ENCODE measurements around the gene SLC47A2.
"Not testable (repeated sequence)": the region's sequence is repeated elsewhere in the genome, so short reads cannot be mapped to it uniquely, and the experiment has no call there.

Gene SLC47A2

DNA sequence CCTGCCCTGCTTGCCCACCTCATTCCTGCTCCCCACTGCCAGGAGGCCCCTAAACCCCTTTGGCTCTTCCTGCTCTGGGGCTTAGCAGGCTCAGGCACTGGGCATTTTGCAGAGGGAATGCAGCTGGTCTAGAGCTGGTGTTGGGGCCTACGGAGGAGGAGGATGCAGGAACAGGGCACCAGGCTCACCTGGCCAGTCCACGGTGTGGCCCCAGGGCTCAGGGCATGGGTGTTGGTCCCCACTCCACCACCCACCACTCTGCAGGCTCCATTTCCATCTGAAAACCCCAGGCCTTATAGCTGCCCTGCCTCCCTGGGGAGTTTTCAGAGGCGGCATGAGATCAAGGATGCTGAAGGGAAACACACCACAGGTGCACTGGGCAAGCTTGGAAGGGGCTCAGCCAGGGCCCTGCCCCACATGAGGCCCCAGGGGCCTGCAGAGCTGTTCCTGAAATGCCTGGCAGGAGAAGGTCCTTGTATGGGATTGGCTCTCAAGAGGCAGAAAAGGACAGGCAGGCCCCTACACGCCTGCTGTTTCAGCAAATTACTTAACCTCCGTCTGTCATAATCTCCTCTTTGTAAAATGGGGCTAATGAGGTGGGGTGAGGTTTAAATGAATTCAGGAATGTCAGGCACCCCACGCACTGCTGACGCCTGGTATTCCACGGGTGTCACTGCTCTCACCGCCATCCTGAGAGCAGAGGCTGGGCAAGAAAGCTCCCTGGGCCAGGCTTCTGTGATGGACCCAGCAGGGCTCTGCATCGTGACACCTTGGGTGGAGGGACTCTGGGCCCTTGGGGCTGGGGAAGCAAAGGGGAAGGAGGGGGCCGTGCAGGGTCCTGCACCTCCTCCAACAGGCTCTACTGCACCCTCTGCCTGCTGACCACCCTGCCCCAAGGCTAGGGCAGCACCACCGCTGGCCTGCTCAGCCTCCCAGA is 9.3 kb downstream of the SLC47A2 start:
- DNase-seq: no peak

DNA sequence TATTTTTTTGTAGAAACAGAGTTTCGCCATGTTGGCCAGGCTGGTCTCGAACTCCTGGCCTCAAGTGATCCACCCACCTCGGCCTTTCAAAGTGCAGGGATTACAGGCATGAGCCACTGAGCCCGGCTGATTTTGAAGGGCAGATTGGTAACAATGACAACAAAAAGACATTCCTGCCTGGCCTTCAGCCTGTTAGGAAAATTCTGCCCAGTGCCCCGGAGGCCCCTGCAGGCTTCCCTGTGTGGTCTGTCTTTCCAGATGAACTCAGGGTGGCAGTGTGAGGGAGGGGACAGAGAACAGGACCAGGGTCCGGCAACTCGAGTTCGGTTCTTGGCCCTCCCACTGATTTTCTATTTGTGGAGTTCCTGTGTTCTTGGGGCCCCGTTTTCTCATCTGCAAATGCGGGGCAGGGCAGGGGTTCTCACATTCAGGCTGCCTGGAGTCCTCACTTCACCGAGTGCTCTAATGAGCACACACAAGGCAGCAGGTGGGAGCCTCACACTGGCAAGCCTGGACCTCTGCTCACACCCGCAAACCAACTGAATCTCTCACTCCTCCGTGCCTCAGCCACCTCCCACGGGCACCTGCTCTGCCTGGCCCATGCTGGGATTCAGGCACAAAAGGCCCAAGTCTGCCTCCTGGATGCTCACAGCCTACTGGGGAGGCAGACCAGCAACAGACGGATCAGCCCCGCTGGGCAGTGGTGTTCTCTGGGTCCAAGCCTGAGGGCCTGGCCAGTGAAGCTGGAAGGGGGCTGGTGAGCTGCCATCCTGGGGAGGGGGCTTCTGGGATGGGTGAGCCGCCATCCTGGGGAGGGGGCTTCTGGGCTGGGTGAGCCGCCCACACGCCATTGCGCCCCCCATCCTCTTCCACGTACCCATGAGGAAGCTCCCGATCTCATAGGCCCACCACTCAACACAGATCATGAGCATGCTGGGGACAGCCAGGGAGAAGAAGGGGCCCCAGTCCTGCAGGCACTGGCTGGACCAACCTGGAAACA is 10.3 kb downstream of the SLC47A2 start:
- DNase-seq: no peak

DNA sequence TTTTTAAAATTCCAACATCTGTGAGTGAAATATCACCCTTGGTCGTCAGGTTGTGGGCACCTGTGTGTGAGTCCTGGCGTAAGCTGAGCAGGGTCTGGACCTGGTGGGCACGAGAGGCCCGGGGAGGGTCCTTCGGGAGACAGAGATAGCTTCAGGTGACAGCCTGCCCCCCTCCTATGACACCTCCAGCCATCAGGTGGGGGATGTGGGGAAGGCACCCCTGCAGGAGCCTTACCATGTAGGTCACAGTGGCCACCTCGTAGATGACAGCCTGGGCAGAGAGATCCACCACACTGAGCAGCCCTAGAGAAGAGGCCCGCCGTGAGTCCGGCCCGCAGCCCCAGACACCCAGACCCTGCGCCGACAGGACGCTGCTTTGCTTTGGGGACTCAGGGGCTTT is 11.2 kb downstream of the SLC47A2 start:
- no peak for DNase-seq

DNA sequence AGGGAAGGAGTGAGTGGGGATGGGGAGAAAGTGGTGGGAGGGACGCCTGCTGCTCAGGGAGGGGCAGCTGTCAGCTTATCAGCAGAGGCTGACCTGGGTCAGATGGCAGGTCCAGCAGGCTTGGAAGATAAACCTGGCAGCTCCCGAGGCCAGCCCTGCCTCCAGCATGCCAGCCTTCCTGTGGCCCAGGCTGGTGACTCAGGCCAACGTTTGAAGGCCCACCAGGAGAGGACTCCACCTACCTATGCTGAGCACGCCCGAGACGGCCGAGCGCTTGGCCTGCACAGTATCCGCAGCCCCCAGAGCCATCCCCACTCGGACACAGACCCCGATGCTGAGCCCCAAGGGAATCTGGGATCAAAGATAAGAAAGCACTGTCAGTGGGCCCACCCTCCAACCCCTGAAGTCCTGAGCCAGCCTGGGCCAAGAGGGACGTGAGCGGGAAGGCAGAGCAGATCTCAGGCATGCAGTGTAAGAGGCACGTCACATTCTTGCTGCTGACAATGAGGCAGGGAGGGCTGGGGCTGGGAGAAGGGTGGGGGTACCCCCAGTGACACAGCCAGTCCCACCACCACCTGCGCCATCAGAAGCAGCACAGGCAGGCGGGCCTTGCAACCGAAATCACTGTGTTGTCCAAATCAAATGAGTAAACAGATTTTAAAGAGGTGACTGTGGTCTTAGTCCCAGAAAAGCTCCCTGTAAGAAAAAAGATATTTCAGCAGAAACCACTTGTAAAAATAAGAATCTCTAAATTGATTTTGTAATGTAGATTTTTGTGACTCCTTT is 12.4 kb downstream of the SLC47A2 start:
- DNase-seq: no peak

DNA sequence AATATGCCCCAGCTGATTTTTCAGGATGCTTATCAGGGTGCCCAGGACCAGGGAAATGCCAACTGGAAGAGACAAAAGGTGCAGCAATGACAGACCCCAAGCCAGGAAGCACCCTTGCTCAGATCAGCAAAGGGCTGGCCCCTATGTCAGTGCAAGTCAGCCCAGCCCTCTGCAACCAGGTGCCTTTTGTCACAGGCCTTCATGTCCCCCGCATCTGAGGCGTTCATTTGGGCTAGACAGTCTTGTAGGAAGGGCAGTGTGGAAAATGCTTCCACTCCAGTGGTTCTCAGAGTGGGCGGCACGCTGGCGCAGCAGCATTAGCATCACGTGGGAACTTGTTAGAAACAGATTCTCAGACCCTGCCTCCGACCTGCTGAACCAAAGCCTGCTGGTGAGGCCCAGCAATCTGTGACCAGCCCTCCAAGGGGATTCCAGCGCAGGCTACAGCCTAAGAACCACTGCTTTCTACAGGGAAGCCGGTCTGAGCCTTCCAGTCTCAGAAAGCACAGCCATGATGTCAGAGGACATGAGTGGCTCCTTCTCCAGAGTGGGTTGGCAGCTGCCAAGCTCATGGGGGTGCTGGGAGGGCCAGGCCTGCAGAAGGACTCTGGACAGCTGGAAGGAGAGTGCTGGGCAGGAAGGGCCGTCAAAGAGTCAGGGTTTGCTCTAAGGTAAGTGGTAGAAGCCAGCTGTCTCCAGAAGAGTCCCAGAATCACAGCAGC is 13.1 kb downstream of the SLC47A2 start:
- DNase-seq: no peak

DNA sequence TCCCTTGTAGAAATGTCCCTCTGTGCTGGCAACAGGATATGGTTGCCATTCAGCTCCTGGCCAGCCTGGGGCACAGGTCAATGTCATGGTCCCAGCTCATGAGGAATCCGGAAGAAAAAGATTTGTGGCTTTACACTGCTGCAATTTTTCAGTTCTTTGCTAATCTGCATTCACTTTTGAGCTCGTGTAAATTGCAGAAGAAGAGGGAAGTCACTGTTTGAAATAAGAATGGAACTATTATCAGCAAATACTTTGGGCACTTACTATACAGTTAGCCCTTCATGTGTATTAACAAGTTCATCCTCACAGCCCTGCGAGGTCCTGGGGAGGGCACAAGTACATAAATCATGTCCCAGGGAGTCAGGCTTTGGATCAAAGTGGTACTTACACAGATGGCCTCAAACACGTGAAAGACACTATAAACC is 14.2 kb downstream of the SLC47A2 start:
- DNase-seq: no peak

DNA sequence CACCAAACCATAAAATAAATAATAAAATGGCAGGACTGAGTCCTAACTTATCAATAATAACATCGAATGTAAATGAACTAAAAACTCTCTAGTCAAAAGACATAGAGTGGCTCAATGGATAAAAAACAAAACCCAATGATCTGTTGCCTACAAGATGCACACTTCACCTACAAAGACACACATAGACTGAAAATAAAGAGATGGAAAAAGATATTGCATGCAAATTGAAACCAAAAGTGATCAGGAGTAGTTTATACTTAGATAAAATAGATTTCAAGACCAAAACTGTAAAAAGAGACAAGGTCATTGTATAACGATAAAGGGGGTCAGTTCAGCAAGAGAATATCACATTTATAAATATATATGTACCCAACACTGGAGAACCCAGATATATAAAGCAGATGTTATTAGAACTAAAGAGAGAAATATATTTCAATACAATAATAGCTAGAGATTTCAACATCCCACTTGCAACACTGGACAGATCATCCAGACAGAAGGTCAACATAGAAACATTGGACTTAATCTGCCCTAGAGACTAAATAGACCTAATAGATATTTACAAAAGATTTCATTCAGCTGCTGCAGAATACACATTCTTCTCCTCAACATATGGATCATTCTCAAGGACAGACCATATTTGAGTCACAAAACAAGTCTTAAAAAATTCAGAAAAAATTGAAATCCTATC is 29.8 kb downstream of the SLC47A2 start:
- DNase-seq: no peak

DNA sequence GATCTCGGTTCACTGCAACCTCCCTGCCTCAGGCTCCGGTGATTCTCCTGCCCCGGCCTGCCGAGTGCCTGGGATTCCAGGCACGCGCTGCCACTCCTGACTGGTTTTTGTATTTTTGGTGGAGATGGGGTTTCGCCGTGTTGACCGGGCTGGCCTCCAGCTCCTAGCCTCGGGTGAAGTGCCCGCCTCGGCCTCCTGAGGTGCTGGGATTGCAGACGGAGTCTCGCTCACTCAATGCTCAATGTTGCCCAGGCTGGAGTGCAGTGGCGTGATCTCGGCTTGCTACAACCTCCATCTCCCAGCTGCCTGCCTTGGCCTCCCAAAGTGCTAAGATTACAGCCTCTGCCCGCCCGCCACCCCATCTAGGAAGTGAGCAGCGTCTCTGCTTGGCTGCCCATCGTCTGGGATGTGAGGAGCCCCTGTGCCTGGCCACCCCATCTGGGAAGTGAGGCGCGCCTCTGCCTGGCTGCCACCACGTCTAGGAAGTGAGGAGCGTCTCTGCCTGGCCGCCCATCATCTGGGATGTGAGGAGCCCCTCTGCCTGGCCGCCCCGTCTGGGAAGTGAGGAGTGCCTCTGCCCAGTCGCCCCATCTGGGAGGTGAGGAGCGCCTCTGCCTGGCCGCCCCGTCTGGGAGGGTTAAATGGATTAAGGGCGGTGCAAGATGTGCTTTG is 31.3 kb downstream of the SLC47A2 start:
- DNase-seq: not testable (repeated sequence)

DNA sequence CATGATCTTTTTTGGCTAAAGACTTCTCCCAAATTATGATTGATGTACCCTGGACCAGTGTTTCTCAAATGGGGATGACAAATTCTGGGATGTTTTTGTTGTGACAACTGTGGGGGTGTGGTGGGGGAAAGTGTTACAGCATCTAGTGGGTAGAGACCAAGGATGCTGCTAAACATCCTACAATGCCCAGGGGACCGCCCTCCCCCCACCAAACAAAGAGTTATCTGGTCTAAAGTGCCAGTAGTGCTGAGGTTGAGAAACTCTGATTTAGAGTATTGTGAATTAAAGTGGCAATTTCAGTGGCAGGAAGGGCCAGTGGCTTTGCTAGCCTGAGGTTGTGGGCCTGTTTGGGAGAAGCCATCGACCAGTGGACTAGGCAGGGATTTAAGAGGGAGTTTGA is 33.3 kb downstream of the SLC47A2 start:
- DNase-seq: no peak

DNA sequence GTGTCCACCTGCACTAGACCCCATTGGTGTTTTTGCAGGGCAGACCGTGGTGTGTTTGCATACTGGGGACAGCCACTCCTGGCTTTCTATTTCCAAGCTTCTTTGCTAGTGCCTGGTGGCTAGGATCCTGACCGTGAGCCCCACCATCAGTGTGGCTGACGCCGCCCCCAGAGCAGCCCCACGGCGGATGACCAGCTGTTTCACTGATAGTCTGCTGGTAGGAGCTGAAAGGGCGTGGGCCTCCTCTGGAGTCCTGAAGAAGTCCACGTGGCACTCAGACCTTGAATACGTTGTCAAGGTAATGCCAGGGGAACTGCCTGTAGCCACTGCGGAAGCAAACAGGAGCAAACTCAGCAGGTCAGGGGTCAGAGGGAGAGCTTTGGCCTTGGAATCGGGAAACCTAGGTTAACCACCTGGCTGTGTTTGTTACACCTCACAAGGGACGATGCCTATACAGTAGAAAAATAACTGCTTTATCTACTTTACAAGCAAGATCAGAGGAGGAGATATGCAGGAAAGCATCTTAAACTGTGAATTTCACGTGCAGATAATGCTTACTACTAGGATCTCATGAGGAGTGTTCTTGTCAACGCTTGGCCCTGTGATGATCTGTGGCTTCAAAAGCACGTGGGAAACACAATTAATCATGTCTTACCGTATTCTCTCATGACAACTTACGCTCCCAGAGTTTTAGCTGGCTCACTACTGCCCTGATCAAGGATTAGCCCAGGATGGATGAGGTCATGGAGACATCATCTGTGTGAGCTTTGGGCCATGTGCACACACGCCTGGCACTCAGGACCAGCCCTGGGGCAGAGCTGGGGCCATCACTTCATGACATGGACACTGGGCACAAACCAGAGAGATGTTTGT is 37.6 kb downstream of the SLC47A2 start:
- no peak for DNase-seq

DNA sequence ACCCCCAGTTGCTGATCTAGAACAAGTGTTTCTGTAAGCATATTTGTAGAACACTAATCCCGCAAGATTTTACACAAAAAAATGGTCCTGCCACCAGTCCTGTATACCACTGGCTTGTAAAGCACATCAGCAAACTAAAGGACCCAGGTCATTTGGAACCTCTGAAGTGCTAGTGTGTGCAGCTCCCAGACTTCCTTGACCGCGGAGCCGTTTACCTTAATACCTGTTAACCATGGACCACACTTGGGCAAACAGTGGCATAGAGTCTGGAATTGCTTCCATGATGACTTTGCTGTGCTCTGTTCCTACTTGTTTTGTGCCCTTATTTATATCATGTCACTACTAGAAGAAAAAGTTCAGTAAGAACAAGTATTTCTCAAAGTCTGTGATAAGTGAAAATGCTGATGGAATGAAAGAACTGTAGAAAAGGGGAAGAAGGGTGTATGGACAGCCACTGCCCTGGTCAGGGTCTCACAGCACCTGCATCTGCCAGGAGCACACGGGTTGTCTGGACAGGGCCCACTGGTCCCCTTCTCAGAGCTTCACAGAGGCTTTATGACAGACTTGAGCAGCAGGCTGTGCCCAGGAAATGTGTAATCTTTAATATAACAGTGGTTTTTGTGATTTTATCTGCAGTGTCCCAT is 38.5 kb downstream of the SLC47A2 start:
- no peak for DNase-seq

DNA sequence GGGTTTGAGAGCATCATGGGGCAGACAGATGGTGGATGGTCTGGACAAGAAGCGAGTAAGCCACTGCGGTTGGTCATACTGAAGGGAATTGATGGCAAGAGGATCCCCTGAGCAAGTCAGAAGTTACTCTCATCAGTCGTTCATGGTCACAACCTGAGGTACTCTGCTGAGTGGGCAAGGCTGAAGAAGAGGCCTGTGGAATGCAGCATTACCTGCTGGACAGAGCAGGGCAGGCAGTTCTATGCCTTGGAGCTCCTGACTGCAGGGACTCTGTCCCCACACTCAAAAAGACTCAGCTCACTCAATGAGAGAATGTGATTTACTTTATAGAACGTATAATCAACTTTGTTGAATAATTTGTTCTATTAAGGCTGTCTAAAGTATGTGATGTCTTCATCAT is 39.5 kb downstream of the SLC47A2 start:
- no peak for DNase-seq

DNA sequence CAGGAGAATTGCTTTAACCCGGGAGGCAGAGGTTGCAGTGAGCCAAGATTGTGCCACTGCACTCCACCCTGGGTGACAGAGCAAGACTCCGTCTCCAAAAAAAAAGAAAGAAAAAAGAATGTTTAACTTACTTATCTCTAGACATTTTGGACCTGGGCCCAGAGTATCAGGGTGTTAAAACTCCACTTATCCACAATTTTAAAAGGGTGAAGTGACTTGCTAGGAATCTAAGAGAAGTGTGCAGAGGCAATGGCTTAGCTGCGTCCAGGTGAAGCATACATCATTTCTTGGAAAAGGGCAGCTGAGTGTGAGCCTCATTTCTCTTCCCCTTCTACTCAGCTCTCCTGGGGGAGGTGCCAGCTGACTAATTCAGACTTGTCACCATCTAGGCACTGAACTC is 42.8 kb downstream of the SLC47A2 start:
- no peak for DNase-seq

DNA sequence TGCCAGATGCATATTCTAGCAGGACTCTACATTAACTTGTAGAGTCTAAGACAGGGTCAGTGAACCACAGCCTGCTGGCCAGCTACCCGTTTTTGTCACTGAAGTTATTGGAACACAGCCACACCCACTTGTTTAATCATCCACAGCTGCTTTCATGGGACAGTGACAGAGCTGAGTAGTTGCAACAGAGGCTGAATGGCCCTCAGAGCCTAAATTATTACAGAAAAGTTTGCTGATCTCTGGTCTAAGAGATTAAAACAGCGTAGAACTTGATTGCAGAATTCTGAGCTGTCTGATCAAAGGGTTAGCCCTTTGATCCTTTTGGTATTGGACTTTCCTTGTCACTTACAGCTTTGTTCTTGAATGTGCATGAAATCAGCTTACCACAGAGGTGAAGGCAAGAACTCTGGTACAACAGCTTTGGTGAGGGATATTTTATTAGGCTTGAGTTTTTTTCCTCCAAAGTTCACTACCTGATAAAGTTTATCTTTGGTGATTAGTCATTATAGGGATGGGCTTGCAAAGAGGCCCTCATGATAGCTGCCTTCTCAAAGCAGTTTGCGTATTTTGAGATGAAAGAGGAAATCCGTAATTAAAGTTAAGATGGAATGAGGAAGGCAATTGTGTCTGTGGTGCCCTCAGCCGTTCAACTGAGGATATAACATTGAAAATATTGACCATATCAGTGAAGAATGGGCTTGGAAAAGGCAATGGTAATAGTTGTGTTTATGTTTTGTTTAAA is 44.2 kb downstream of the SLC47A2 start:
- DNase-seq: no peak

DNA sequence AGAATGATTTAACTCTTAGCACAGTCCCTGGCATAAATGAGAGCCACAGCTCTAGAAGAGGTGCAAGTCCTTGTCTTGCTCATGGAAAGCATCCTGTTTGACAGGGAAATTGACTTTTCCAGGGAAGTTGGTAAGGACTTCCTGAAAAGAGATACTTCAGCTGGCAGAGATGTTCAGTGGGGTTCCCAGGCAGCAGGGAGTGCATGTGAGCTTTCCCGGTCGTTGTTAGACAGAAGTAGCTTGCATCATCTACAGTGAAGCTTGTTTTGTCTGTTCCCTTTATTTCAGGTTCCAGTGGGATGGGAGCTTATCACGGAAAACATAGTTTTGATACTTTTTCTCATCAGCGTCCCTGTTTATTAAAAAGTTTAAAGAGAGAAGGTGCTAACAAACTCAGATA is 45.0 kb downstream of the SLC47A2 start:
- no peak for DNase-seq

DNA sequence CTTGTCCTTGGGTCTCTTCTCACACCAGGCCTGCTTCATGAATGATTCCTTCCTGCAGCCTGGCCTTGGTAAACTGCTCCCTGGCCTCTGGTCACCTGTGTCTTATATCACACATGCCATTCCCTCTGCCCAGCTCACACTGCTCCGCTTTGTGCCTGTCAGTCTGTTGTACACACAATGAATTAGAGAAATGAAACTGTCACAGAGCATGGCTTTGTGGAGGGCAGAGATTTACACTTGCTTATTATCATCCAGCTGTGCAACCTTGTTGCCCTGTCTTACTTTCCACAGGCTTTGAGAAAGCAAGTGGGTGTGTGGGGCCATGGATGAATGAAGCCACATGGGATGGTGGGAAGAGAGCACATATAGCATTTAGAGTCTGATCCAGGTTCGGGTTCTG is 45.5 kb downstream of the SLC47A2 start:
- DNase-seq: no peak

DNA sequence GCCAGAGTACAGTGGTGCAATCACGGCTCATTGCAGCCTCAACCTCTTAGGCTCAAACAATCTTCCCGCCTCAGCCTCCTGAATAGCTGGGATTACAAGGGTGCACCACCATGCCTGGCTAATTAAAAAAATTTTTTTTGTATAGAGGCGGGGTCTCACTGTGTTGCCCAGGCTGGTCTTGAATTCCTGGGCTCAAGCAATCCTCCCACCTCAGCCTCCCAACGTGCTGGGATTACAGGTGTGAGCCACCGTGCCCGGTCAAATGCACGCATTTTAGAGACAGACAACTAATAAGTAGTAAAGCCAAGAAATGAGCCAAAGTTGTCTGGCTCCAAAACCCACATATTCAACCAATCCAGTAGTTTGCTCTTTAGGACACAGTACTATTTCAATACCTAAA is 46.7 kb downstream of the SLC47A2 start:
- DNase-seq: not testable (repeated sequence)

DNA sequence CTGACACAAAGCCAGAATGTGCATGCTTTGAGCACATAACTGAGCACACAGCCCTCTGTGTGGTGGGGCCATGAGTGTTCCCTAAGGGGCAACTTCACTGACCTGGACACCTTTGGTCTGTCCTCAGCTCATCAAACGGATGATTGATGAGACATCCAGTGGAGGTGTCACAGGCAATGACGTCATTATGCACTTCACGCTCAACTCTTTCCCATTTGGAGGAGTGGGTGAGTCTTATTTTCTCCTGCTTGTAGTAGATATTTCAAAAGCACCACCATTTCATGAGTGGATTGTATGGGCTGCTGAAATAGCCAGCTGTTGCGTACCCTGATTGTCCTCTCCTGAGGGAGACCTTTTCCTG is 51.6 kb downstream of the SLC47A2 start:
- DNase-seq: no peak
